Adrenal gland (tissue), 5 donors: ENCODE results near the gene TMEM175.

ENCODE experiments used
- POLR2A ChIP-seq, 2 donors: fragments of 450-650 bp; IDR thresholded peaks; one replicate each; pipeline ENCODE4 v1.6.1; 2017; ENCODE audit warnings: antibody characterized with exemption in 2 of 2, mild to moderate bottlenecking in 2 of 2, moderate library complexity in 1 of 2
- TF ChIP-seq, protein P1 (sequence below), 6 experiments: fragments of 450-650 bp in 4 of 6; fragments of 200-600 bp in 2 of 6; sonication (generic) in 1 of 6; IDR thresholded peaks; 1 replicate in 5 of 6; 2 replicates in 1 of 6; pipeline versions ENCODE4 v1.5.1 to v1.8.0; 2016 to 2021; ENCODE audit warnings: antibody characterized with exemption in 6 of 6, mild to moderate bottlenecking in 2 of 6, moderate library complexity in 1 of 6
- donor health status: DM: no; HTN: no; CAD: no.

DNA sequence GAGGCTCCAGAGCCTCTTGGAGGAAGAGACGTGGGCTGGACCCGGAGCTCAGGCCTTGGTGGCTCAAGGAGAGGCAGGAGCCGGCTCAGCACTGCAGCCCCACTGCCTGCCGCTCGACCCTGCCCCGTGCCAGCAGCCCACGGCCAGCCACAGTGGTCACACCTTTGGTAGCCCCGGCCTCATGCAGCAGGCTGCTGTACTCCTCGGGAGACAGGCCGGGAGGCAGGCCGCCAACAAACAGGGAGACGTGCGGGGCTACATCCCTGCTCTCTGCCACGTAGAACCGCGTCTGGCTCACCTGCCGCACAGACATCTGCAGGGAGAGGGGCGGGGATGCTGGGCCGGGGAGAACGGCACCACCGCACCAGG is 33.5 kb downstream of the TMEM175 start:
- TF ChIP-seq, protein P1, sequence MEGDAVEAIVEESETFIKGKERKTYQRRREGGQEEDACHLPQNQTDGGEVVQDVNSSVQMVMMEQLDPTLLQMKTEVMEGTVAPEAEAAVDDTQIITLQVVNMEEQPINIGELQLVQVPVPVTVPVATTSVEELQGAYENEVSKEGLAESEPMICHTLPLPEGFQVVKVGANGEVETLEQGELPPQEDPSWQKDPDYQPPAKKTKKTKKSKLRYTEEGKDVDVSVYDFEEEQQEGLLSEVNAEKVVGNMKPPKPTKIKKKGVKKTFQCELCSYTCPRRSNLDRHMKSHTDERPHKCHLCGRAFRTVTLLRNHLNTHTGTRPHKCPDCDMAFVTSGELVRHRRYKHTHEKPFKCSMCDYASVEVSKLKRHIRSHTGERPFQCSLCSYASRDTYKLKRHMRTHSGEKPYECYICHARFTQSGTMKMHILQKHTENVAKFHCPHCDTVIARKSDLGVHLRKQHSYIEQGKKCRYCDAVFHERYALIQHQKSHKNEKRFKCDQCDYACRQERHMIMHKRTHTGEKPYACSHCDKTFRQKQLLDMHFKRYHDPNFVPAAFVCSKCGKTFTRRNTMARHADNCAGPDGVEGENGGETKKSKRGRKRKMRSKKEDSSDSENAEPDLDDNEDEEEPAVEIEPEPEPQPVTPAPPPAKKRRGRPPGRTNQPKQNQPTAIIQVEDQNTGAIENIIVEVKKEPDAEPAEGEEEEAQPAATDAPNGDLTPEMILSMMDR (IDR thresholded peaks at IDR 0.05) = no peak
- no peak for TF ChIP-seq POLR2A (IDR thresholded peaks at IDR 0.05)
